ENCODE results near the gene HOXC10.

Gene HOXC10

GRCh38 chr12:53984901-53985691 is at the start of gene HOXC10:
TSS of gene HOXC10 (plus strand) at chr12:53985146. CDS start at chr12:53985260, 114 bp downstream.
- Histone ChIP-seq H3K4me2 (no peak within 1 kb of the TSS), H3K4me3 (IDR thresholded peaks at IDR 0.05; ENCODE audit: insufficient read depth, low read depth, low read length) (no peak within 1 kb of the TSS), H3K9ac (no peak within 1 kb of the TSS), H2AFZ (ENCODE audit: low read depth) (no peak within 1 kb of the TSS), H3K27ac (no peak within 1 kb of the TSS), H3K27me3 (ENCODE audit: insufficient read depth, low read depth) (peaks cover 98% of the 10 kb centered on the region), H3K4me1 (ENCODE audit: low read depth, poor library complexity, severe bottlenecking) (peaks cover 14% of the 10 kb centered on the region), H4K20me1 (ENCODE audit: insufficient read depth) (no peaks in the 10 kb centered on the region), H3K36me3 (ENCODE audit: insufficient read depth) (no peaks in the 10 kb centered on the region), H3K79me2 (ENCODE audit: insufficient read depth, low read depth) (no peaks in the 10 kb centered on the region)
- peak; percentile 69 for TF ChIP-seq CTCF (conservative IDR thresholded peaks at IDR 0.05; ENCODE audit: low read depth, low read length)

- Histone ChIP-seq H3K4me1 (ENCODE audit: low read depth, poor library complexity, severe bottlenecking) (no peaks in the 10 kb centered on the region), H3K36me3 (ENCODE audit: insufficient read depth) (no peaks in the 10 kb centered on the region), H4K20me1 (ENCODE audit: insufficient read depth) (no peaks in the 10 kb centered on the region), H3K4me3 (IDR thresholded peaks at IDR 0.05; ENCODE audit: insufficient read depth, low read depth, low read length) (no peak overlapping the region), H3K27me3 (ENCODE audit: insufficient read depth, low read depth) (peaks cover 72% of the 10 kb centered on the region), H3K79me2 (ENCODE audit: insufficient read depth, low read depth) (no peaks in the 10 kb centered on the region), H2AFZ (ENCODE audit: low read depth) (no peak overlapping the region), H3K9ac (no peak overlapping the region), H3K27ac (no peak overlapping the region), H3K4me2 (no peak overlapping the region)
- no peak for TF ChIP-seq CTCF (conservative IDR thresholded peaks at IDR 0.05; ENCODE audit: low read depth, low read length)
These were observed 49.3 kb upstream of the HOXC10 start for GRCh38 chr12:53935383-53936341.

- Histone ChIP-seq H3K4me2 (no peak overlapping the region), H3K9ac (no peak overlapping the region), H3K4me3 (IDR thresholded peaks at IDR 0.05; ENCODE audit: insufficient read depth, low read depth, low read length) (no peak overlapping the region), H3K79me2 (ENCODE audit: insufficient read depth, low read depth) (no peaks in the 10 kb centered on the region), H3K4me1 (ENCODE audit: low read depth, poor library complexity, severe bottlenecking) (no peaks in the 10 kb centered on the region), H3K36me3 (ENCODE audit: insufficient read depth) (no peaks in the 10 kb centered on the region), H2AFZ (ENCODE audit: low read depth) (no peak overlapping the region), H4K20me1 (ENCODE audit: insufficient read depth) (no peaks in the 10 kb centered on the region), H3K27me3 (ENCODE audit: insufficient read depth, low read depth) (peaks cover 71% of the 10 kb centered on the region), H3K27ac (no peak overlapping the region)
- TF ChIP-seq CTCF (conservative IDR thresholded peaks at IDR 0.05; ENCODE audit: low read depth, low read length), result no peak
These were observed 47.8 kb upstream of the HOXC10 start for GRCh38 chr12:53937099-53937498.

- no peak overlapping the region for H3K27ac ChIP-seq
- H3K4me1 ChIP-seq (ENCODE audit: low read depth, poor library complexity, severe bottlenecking), result no peaks in the 10 kb centered on the region
- peak overlapping the region; percentile 43; the same call in 1 of the 2 replicates for H2AFZ ChIP-seq (ENCODE audit: low read depth)
- H4K20me1 ChIP-seq (ENCODE audit: insufficient read depth), result no peaks in the 10 kb centered on the region
- H3K79me2 ChIP-seq (ENCODE audit: insufficient read depth, low read depth), result no peaks in the 10 kb centered on the region
- H3K4me2 ChIP-seq, result no peak overlapping the region
- no peak overlapping the region for H3K9ac ChIP-seq
- TF ChIP-seq CTCF (conservative IDR thresholded peaks at IDR 0.05; ENCODE audit: low read depth, low read length), result no peak
- H3K36me3 ChIP-seq (ENCODE audit: insufficient read depth), result no peaks in the 10 kb centered on the region
- peaks cover 70% of the 10 kb centered on the region for H3K27me3 ChIP-seq (ENCODE audit: insufficient read depth, low read depth)
- H3K4me3 ChIP-seq (IDR thresholded peaks at IDR 0.05; ENCODE audit: insufficient read depth, low read depth, low read length), result no peak overlapping the region
These were observed 47.2 kb upstream of the HOXC10 start for GRCh38 chr12:53937596-53938325.

All from KMS-11 (cell line).